Esophagus squamous epithelium (tissue), 4 donors: ENCODE results near the gene UBASH3A.

Experiments
- CTCF ChIP-seq, 6 experiments: fragments of 450-650 bp in 4 of 6; fragments of 200-600 bp in 2 of 6; sonication (generic) in 2 of 6; IDR thresholded peaks; one replicate each; pipeline ENCODE4 v1.5.1; 2016 to 2019; ENCODE audit warnings: antibody characterized with exemption in 6 of 6, mild to moderate bottlenecking in 4 of 6, moderate library complexity in 4 of 6
- POLR2A ChIP-seq, 4 donors: fragments of 450-650 bp; IDR thresholded peaks; one replicate each; pipeline ENCODE4 v1.6.1; 2017; ENCODE audit warnings: antibody characterized with exemption in 4 of 4, mild to moderate bottlenecking in 4 of 4, moderate library complexity in 3 of 4

- TF ChIP-seq POLR2A (IDR thresholded peaks at IDR 0.05) (no peak), CTCF (IDR thresholded peaks at IDR 0.05) (no peak)
Measured at GRCh38 chr21:42360317-42360716, 43.4 kb upstream of the UBASH3A start.
